K562 (cell line): ENCODE results near the gene MFN1. TPM values are rescaled to one million over a fixed set of nuclear protein-coding genes. Genes with fewer than 3 reads are reported as not detected.

Experiments used
- ATAC-seq: fragments of 200-7000 bp; cut with Tn5 transposase; 3 replicates; pipeline ENCODE4 v1.9.1; 2020; ENCODE audit warnings: moderate library complexity
- BruUV-seq: library from RNA; stranded (reverse); fragments of 400-500 nt; replicated peaks from 2 replicates; lab custom pipeline; 2021; lab: Mats Ljungman, UMichigan
- CTCF ChIA-PET: fragments of 300-600 bp; formaldehyde crosslinking; extraction: SDS; loops from one replicate; lab custom pipeline; 2021; ENCODE audit warnings: low intra/inter-chr PET ratio; lab: Yijun Ruan, JAX
- POLR2A ChIA-PET: fragments of 300-600, 350-650 bp; sonication (Branson Sonifier 250); formaldehyde crosslinking; extraction: SDS; loops from one replicate; lab custom pipeline; 2021; ENCODE audit warnings: antibody characterized with exemption, inconsistent platforms; lab: Yijun Ruan, JAX
- DNase-seq, 4 experiments: peaks; one replicate each; pipeline versions ENCODE4 v3.0.0 to v3.0.0-alpha.2; 2011 to 2018; ENCODE audit warnings: low spot score in 3 of 4, mixed read lengths in 3 of 4; ENCODE audit errors: extremely low read depth in 1 of 4
- FAIRE-seq: peaks from 2 replicates; lab custom pipeline; 2011; peaks lifted over from hg19 to GRCh38; lab: Jason Lieb, UNC
- H2AFZ ChIP-seq: 2 replicates; pipeline ENCODE4 v1.6.0; 2011; ENCODE audit warnings: low read depth, low read length, control low read depth, inconsistent platforms
- H3K27ac ChIP-seq: fragments of 200-600 bp; 3 replicates; pipeline ENCODE4 v1.8.0; 2011; ENCODE audit warnings: low read depth, mild to moderate bottlenecking, control low read depth, inconsistent platforms, low read length, moderate library complexity, mixed read lengths; ENCODE audit errors: extremely low read depth
- H3K27me3 ChIP-seq, 2 experiments: fragments of 300-600 bp in 1 of 2; 2 replicates in 1 of 2; 3 replicates in 1 of 2; pipeline versions ENCODE4 v1.6.0 to v1.8.0; 2011; ENCODE audit warnings: inconsistent platforms in 2 of 2, low read length in 2 of 2, mild to moderate bottlenecking in 1 of 2, mixed read lengths in 1 of 2, moderate library complexity in 1 of 2; ENCODE audit not compliant: control insufficient read depth in 2 of 2, insufficient read depth in 2 of 2
- H3K36me3 ChIP-seq: fragments of 300-600 bp; 3 replicates; pipeline ENCODE4 v1.8.0; 2011; ENCODE audit warnings: mild to moderate bottlenecking, low read length, inconsistent platforms; ENCODE audit not compliant: control insufficient read depth, insufficient read depth
- H3K4me1 ChIP-seq, 2 experiments: fragments of 200-600 bp in 1 of 2; replicated peaks in 1 of 2; 2 replicates in 1 of 2; 3 replicates in 1 of 2; pipeline versions ENCODE4 v1.5.1 to v1.8.0; 2011; ENCODE audit warnings: inconsistent platforms in 2 of 2, low read length in 2 of 2, mild to moderate bottlenecking in 1 of 2, mixed read lengths in 1 of 2, moderate library complexity in 1 of 2; ENCODE audit not compliant: control insufficient read depth in 2 of 2, insufficient read depth in 2 of 2
- H3K4me2 ChIP-seq: 2 replicates; pipeline ENCODE4 v1.6.1; 2011; ENCODE audit warnings: low read length, control low read depth, inconsistent platforms, mixed read lengths; ENCODE audit not compliant: insufficient read depth
- H3K4me3 ChIP-seq: fragments of 200-600 bp; sonication (generic), shearing (Covaris generic); 2 replicates; pipeline ENCODE4 v1.5.1; 2016; ENCODE audit warnings: control low read depth, inconsistent platforms
- H3K79me2 ChIP-seq: fragments of 200-600 bp; 3 replicates; pipeline ENCODE4 v1.8.0; 2011; ENCODE audit warnings: low read length, inconsistent platforms; ENCODE audit not compliant: control insufficient read depth, insufficient read depth
- H3K9ac ChIP-seq, 2 experiments: 2 replicates each; pipeline versions ENCODE4 v1.6.0 to v1.6.1; 2011; ENCODE audit warnings: low read depth in 2 of 2, low read length in 2 of 2, control low read depth in 1 of 2, inconsistent platforms in 1 of 2, mild to moderate bottlenecking in 1 of 2, mixed read lengths in 1 of 2; ENCODE audit not compliant: insufficient read depth in 1 of 2
- H3K9me1 ChIP-seq: one replicate; pipeline ENCODE4 v1.6.0; 2011; ENCODE audit warnings: inconsistent platforms, mild to moderate bottlenecking, low read length, moderate library complexity; ENCODE audit not compliant: control insufficient read depth, insufficient read depth
- H3K9me3 ChIP-seq: replicated peaks from 2 replicates; pipeline ENCODE4 v1.5.1; 2011; ENCODE audit warnings: low read depth, low read length, inconsistent platforms; ENCODE audit not compliant: control insufficient read depth, insufficient read depth
- H4K20me1 ChIP-seq: replicated peaks from 2 replicates; pipeline ENCODE4 v1.6.1; 2011; ENCODE audit warnings: low read length, inconsistent platforms, mixed read lengths; ENCODE audit not compliant: control insufficient read depth, insufficient read depth
- ATF7 ChIP-seq: fragments of 450-650 bp; IDR thresholded peaks from 2 replicates; pipeline ENCODE4 v1.7.1; 2014; ENCODE audit warnings: mild to moderate bottlenecking, moderate library complexity
- CEBPB ChIP-seq: fragments of 450-650 bp; IDR thresholded peaks from 2 replicates; pipeline ENCODE4 v1.6.1; 2016; ENCODE audit warnings: missing genetic modification characterization, missing compliant biosample characterization
- CEBPG ChIP-seq, 3 experiments: fragments of 200-800 bp in 1 of 3; sonication (Bioruptor generic) in 1 of 3; sonication (generic) in 1 of 3; formaldehyde crosslinking in 1 of 3; IDR thresholded peaks in 2 of 3; conservative IDR thresholded peaks in 1 of 3; 2 replicates each; pipeline versions ENCODE4 v1.6.1 to v1.8.0; 2016 to 2022; ENCODE audit warnings: missing compliant biosample characterization in 2 of 3, missing genetic modification characterization in 2 of 3, mild to moderate bottlenecking in 1 of 3, missing genetic modification reagents in 1 of 3
- CXXC5 ChIP-seq: fragments of 250-450 bp; sonication (Bioruptor Pico); IDR thresholded peaks from 2 replicates; pipeline ENCODE4 v1.8.0; 2022; ENCODE audit warnings: inconsistent platforms, mild to moderate bottlenecking, moderate library complexity
- ID3 ChIP-seq, 2 experiments: fragments of 250-450 bp in 1 of 2; fragments of 450-650 bp in 1 of 2; sonication (Bioruptor Pico) in 1 of 2; IDR thresholded peaks; 2 replicates each; pipeline versions ENCODE4 v1.6.1 to v1.8.0; 2016 to 2021; ENCODE audit warnings: mild to moderate bottlenecking in 2 of 2, moderate library complexity in 2 of 2, missing compliant biosample characterization in 1 of 2, missing genetic modification characterization in 1 of 2
- POLR2A ChIP-seq: fragments of 450-650 bp; conservative IDR thresholded peaks from 2 replicates; pipeline ENCODE4 v1.6.1; 2016
- POLR2AphosphoS5 ChIP-seq: IDR thresholded peaks from 2 replicates; pipeline ENCODE4 v1.6.1; 2011; ENCODE audit warnings: mild to moderate bottlenecking, low read depth, low read length, moderate library complexity; ENCODE audit not compliant: control insufficient read depth, insufficient read depth
- PTRF ChIP-seq: fragments of 450-650 bp; IDR thresholded peaks from 2 replicates; pipeline ENCODE4 v1.6.1; 2016; ENCODE audit warnings: mild to moderate bottlenecking, missing genetic modification characterization, missing compliant biosample characterization
- ZNF395 ChIP-seq: fragments of 200-800 bp; sonication (Bioruptor generic); IDR thresholded peaks from 2 replicates; pipeline ENCODE4 v1.6.1; 2017; ENCODE audit warnings: missing genetic modification characterization, missing compliant biosample characterization
- ZNF696 ChIP-seq: fragments of 250-450 bp; sonication (Bioruptor Pico); conservative IDR thresholded peaks from 2 replicates; pipeline ENCODE4 v1.4.0; 2020; ENCODE audit warnings: mild to moderate bottlenecking, moderate library complexity
- WGBS: fragments of 100-300 bp; shearing (Covaris generic); methylation state at CpG from one replicate; pipeline ENCODE4 v1.1.6; 2016; ENCODE audit warnings: low coverage, mixed read lengths; ENCODE audit not compliant: insufficient coverage; ENCODE audit errors: missing lambda C conversion rate; 5-methylcytosine and 5-hydroxymethylcytosine counted together
- in situ Hi-C: fragments of 300-500 bp; cut with MboI; formaldehyde crosslinking; loops from 4 replicates; pipeline ENCODE4 v1.15.0; 2018; ENCODE audit warnings: inconsistent platforms, mixed read lengths
- intact Hi-C: fragments of 100-400 bp; cut with micrococcal nuclease; formaldehyde crosslinking; loops from 2 replicates; pipeline ENCODE4 v1.14.2; 2022
- polyA plus RNA-seq, 8 experiments: library from polyadenylated mRNA; depleted of rRNA in 4 of 8; stranded (reverse) in 5 of 8; unstranded in 3 of 8; fragments of >200 nt; fragmentation: Nextera tagmentation in 2 of 8; fragmentation: Illumina TruSeq in 1 of 8; extraction: Ambion mirVana in 2 of 8; extraction: Trizol in 1 of 8; gene quantifications; 2 replicates each; pipeline versions ENCODE4 v1.2.1 to v1.2.3, GENCODE V29; 2011 to 2014; ENCODE audit warnings: inconsistent platforms in 1 of 8, missing spikeins in 1 of 8
- total RNA-seq, 7 experiments: library from RNA; depleted of rRNA in 6 of 7; stranded (reverse); fragments of >200 nt in 6 of 7; fragmentation: Illumina TruSeq in 2 of 7; extraction: Trizol in 2 of 7; gene quantifications; 2 replicates each; pipeline versions ENCODE4 v1.2.1 to v1.2.3, GENCODE V29; 2011 to 2021; ENCODE audit warnings: low replicate concordance in 1 of 7
- TF ChIP-seq, protein P1 (sequence below): fragments of 450-650 bp; IDR thresholded peaks from 2 replicates; pipeline ENCODE4 v1.6.1; 2017; ENCODE audit warnings: antibody characterized with exemption
- TF ChIP-seq, protein P2 (sequence below): sonication (generic); formaldehyde crosslinking; IDR thresholded peaks from 2 replicates; pipeline ENCODE4 v1.8.0; 2023; ENCODE audit warnings: mild to moderate bottlenecking, missing genetic modification reagents

MFN1 gene
- total and polyA plus RNA-seq, 9 of the 15 experiments (the other 6 are each of a cell fraction or from before 2014, with no cell fraction given), result 10.5 to 42.7 (median 22.6) TPM

- CTCF ChIA-PET, result no interaction called here
- Histone ChIP-seq H2AFZ (peak overlapping the region; percentile 85), H3K4me2 (peak overlapping the region; percentile 38), H3K9me3 (peaks cover 11% of the 10 kb centered on the region; the same call in 1 of the 2 replicates), H3K36me3 (no peaks in the 10 kb centered on the region; the same call in 1 of the 3 replicates), H3K9ac (peak overlapping the region; percentile 66 to 69; a peak in 2 of 4 replicates), H3K4me1 (peaks cover 9 to 16% of the 10 kb centered on the region in 2 experiments; a peak in 3 of 5 replicates), H4K20me1 (no peaks in the 10 kb centered on the region), H3K9me1 (no peaks in the 10 kb centered on the region), H3K27me3 (no peaks in the 10 kb centered on the region), H3K79me2 (no peaks in the 10 kb centered on the region), H3K4me3 (peak overlapping the region; percentile 2; the same call in 1 of the 2 replicates), H3K27ac (peak overlapping the region; percentile 81)
- 3% methylated on average over 7 of the region's 7 CpGs for WGBS
- FAIRE-seq (peak; percentile 15), DNase-seq (peak in 1 of 4 experiments; percentile 73), ATAC-seq (peak; percentile 84)
- intact Hi-C loops, result loop anchor here (5.0 kb wide), 1 partner anchor 155 kb away; the partner anchor contains the start of gene PIK3CA
- BruUV-seq, result no TSS peak
- POLR2A ChIA-PET, result interaction anchor here (0.8 to 2.0 kb wide), 4 partner anchors 19 to 261 kb away, joined by 3 to 7 read pairs (median 3); partner anchors contain the start of gene ACTL6A
- in situ Hi-C loops, result loop anchor here (25.0 kb wide), 1 partner anchor 840 kb away; no protein-coding TSS in a partner anchor
- TF ChIP-seq ATF7 (0 out of 2 replicates have a peak, but pooled peaks have one; percentile 37), CEBPG (CRISPR knock-in tag; IDR thresholded peaks at IDR 0.05) (no peak), CEBPG (tag; conservative IDR thresholded peaks at IDR 0.05 in 1 of 2, IDR thresholded peaks at IDR 0.05 in 1 of 2) (peak in 1 of 2 experiments; percentile 68; a peak in 2 of 4 replicates), CEBPB (tag) (peak; percentile 63; the same call in 1 of the 2 replicates), ZNF696 (CRISPR knock-in tag) (no peak), POLR2AphosphoS5 (no peak), ID3 (CRISPR knock-in tag; IDR thresholded peaks at IDR 0.05) (no peak), ID3 (tag; IDR thresholded peaks at IDR 0.05) (0 out of 2 replicates have a peak, but pooled peaks have one; percentile 6), CXXC5 (CRISPR knock-in tag) (peak; percentile 41), PTRF (tag) (no peak), ZNF395 (peak; percentile 50; the same call in 1 of the 2 replicates), POLR2A (peak; percentile 37; the same call in 1 of the 2 replicates)
- TF ChIP-seq, protein P1, sequence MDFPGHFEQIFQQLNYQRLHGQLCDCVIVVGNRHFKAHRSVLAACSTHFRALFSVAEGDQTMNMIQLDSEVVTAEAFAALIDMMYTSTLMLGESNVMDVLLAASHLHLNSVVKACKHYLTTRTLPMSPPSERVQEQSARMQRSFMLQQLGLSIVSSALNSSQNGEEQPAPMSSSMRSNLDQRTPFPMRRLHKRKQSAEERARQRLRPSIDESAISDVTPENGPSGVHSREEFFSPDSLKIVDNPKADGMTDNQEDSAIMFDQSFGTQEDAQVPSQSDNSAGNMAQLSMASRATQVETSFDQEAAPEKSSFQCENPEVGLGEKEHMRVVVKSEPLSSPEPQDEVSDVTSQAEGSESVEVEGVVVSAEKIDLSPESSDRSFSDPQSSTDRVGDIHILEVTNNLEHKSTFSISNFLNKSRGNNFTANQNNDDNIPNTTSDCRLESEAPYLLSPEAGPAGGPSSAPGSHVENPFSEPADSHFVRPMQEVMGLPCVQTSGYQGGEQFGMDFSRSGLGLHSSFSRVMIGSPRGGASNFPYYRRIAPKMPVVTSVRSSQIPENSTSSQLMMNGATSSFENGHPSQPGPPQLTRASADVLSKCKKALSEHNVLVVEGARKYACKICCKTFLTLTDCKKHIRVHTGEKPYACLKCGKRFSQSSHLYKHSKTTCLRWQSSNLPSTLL, result no peak
- TF ChIP-seq, protein P2, sequence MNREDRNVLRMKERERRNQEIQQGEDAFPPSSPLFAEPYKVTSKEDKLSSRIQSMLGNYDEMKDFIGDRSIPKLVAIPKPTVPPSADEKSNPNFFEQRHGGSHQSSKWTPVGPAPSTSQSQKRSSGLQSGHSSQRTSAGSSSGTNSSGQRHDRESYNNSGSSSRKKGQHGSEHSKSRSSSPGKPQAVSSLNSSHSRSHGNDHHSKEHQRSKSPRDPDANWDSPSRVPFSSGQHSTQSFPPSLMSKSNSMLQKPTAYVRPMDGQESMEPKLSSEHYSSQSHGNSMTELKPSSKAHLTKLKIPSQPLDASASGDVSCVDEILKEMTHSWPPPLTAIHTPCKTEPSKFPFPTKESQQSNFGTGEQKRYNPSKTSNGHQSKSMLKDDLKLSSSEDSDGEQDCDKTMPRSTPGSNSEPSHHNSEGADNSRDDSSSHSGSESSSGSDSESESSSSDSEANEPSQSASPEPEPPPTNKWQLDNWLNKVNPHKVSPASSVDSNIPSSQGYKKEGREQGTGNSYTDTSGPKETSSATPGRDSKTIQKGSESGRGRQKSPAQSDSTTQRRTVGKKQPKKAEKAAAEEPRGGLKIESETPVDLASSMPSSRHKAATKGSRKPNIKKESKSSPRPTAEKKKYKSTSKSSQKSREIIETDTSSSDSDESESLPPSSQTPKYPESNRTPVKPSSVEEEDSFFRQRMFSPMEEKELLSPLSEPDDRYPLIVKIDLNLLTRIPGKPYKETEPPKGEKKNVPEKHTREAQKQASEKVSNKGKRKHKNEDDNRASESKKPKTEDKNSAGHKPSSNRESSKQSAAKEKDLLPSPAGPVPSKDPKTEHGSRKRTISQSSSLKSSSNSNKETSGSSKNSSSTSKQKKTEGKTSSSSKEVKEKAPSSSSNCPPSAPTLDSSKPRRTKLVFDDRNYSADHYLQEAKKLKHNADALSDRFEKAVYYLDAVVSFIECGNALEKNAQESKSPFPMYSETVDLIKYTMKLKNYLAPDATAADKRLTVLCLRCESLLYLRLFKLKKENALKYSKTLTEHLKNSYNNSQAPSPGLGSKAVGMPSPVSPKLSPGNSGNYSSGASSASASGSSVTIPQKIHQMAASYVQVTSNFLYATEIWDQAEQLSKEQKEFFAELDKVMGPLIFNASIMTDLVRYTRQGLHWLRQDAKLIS, result no peak
These were observed 45.4 kb upstream of the MFN1 start for GRCh38 chr3:179302111-179302510.
